Mucosa of descending colon (tissue), 3 donors: ENCODE measurements around the gene YPEL3. TPM values are rescaled to one million over a fixed set of nuclear protein-coding genes. Genes with fewer than 3 reads are reported as not detected.
"Not testable (repeated sequence)": the region's sequence is repeated elsewhere in the genome, so short reads cannot be mapped to it uniquely, and the experiment has no call there.

ENCODE experiments used
- ATAC-seq: fragments of 200-7000 bp; cut with Tn5 transposase; one replicate; pipeline ENCODE4 v1.9.1; 2020; ENCODE audit warnings: mild to moderate bottlenecking, moderate library complexity
- DNase-seq, 3 donors: peaks; one replicate each; pipeline ENCODE4 v3.0.0-alpha.2; 2020
- H3K36me3 ChIP-seq: fragments of 200-600 bp; one replicate; pipeline ENCODE4 v1.8.0; 2021; ENCODE audit warnings: low read depth, mild to moderate bottlenecking
- H3K4me1 ChIP-seq: fragments of 200-600 bp; one replicate; pipeline ENCODE4 v1.8.0; 2021; ENCODE audit warnings: low read depth, mild to moderate bottlenecking
- H3K4me3 ChIP-seq: fragments of 200-600 bp; one replicate; pipeline ENCODE4 v1.8.0; 2021; ENCODE audit warnings: mild to moderate bottlenecking
- H3K9me3 ChIP-seq: fragments of 200-600 bp; one replicate; pipeline ENCODE4 v1.8.0; 2021; ENCODE audit warnings: mild to moderate bottlenecking
- intact Hi-C, 2 donors: fragments of 100-400 bp; cut with DNase I in 1 of 2; cut with micrococcal nuclease in 1 of 2; formaldehyde crosslinking; loops; one replicate each; pipeline versions ENCODE4 v1.11.0 to v1.11.1; 2022; cut with DNase I, micrococcal nuclease
- total RNA-seq, 3 donors: library from RNA; stranded (reverse); fragmentation: NEBNext Ultra II Directional in 2 of 3; extraction: Animal tissue kit (Norgen Biotek cat#: 25700) in 2 of 3; gene quantifications; one replicate each; pipeline versions ENCODE4 v1.2.1 to v1.2.4, GENCODE V29; 2021 to 2023
- TF ChIP-seq, protein P1 (sequence below): fragments of 200-600 bp; IDR thresholded peaks from one replicate; pipeline ENCODE4 v1.8.0; 2022; ENCODE audit warnings: antibody characterized with exemption, mild to moderate bottlenecking
- donor health status: DM: no; HTN: no; CAD: no; lungs with moderate emphysema.
- donor health status: DM: no; HTN: no; CAD: no.
- donor health status: DM: no; HTN: yes; CAD: no.

Gene YPEL3
- total RNA-seq, 3 donors from 2014 or later, result 30.5 to 78.4 (median 69.3) TPM

DNA sequence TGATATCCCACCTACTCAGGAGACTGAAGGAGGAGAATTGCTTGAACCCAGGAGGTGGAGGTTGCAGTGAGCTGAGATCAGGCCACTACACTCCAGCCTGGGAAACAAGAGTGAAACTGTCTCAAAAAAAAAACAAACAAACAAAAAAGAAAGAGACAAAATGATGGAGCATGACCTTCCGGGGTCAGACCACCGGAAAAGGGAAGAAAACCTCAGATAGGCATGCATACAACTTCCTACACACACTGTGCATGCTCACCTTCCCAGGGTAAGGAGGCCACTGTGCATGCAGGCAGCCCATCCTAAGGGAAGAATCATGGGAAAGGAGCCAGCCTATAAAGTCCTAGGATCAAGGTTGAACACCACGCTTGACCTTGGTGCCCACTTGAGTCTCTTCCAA lies 36.6 kb upstream of the YPEL3 start:
- Histone ChIP-seq H3K4me3 (no peak overlapping the region), H3K4me1 (no peaks in the 10 kb centered on the region), H3K9me3 (no peaks in the 10 kb centered on the region), H3K36me3 (no peaks in the 10 kb centered on the region)
- DNase-seq (peak in 1 of 3 donors; percentile 0), ATAC-seq (no peak)
- TF ChIP-seq, protein P1, sequence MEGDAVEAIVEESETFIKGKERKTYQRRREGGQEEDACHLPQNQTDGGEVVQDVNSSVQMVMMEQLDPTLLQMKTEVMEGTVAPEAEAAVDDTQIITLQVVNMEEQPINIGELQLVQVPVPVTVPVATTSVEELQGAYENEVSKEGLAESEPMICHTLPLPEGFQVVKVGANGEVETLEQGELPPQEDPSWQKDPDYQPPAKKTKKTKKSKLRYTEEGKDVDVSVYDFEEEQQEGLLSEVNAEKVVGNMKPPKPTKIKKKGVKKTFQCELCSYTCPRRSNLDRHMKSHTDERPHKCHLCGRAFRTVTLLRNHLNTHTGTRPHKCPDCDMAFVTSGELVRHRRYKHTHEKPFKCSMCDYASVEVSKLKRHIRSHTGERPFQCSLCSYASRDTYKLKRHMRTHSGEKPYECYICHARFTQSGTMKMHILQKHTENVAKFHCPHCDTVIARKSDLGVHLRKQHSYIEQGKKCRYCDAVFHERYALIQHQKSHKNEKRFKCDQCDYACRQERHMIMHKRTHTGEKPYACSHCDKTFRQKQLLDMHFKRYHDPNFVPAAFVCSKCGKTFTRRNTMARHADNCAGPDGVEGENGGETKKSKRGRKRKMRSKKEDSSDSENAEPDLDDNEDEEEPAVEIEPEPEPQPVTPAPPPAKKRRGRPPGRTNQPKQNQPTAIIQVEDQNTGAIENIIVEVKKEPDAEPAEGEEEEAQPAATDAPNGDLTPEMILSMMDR, result no peak
- intact Hi-C loops, result no loop called here

DNA sequence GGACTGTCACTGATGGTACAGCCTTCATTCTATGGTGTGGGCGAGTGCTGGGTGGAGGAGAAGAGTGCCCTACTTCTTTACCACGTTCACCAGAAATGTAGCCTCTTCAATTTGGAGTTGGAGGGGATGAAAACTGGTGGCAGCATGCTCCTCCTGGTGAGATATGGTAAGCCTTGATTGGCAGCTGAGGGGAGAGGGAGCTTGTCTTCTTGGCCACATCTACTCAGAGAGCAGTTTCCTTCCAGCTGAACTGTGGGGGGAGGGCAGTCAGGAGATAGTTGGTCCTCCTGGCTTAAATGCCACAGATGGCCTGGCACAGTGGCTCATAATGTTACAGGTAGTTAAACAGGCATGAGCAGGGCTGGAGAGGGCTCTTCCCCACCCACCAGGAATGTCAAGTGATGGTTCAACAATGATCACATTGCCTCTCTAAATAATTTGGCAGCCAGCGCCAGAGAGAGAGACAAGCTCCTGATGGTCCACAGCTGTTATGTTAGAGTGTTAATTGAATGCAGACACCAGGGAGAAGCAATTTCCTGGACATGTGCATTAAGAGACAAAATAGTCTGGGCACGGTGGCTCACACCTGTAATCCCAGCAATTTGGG lies 36.0 kb upstream of the YPEL3 start:
- TF ChIP-seq, protein P1, result no peak
- ATAC-seq (no peak), DNase-seq (no peak)
- H3K4me1 ChIP-seq, result no peaks in the 10 kb centered on the region
- intact Hi-C loops, result no loop called here
- H3K36me3 ChIP-seq, result no peaks in the 10 kb centered on the region
- no peaks in the 10 kb centered on the region for H3K9me3 ChIP-seq
- H3K4me3 ChIP-seq, result no peak overlapping the region

DNA sequence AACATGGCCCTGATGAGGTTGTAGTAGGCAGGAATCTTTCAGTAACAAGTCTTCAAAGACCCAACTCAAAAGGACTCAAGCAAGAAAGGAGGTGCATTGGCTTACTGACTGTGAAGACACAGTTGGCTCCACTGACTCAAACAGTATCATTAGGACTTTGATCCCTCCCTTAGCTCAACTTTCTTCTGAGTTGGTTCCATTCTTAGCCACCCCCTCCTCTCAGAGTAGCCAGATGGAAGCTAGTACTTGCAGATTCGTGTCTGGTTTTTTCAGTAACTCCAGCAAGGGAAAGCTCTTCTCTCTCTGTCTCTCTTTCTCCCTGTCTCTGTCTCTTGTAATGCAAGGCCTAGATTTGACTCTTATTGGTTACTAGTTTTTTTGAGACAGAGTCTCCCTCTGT lies 32.0 kb upstream of the YPEL3 start:
- Histone ChIP-seq H3K36me3 (no peaks in the 10 kb centered on the region), H3K4me3 (no peak overlapping the region), H3K4me1 (peaks cover 11% of the 10 kb centered on the region), H3K9me3 (no peaks in the 10 kb centered on the region)
- intact Hi-C loops, result no loop called here
- ATAC-seq (no peak), DNase-seq (no peak)
- TF ChIP-seq, protein P1, result no peak

DNA sequence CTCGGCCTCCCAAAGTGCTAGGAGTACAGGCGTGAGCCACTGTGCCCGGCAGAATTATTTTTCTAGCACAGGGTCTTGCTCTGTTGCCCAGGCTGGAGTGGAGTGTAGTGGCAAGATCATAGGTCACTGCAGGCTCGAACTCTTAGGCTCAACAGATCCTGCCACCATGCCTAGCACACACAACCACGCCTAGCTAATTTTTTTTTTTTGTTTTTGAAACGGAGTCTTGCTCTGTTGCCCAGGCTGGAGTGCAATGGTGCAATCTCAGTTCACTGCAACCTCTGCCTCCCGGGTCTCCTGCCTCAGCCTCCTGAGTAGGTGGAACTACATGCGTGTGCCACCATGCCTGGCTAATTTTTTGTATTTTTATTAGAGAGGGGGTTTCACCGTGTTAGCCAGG lies 29.7 kb upstream of the YPEL3 start:
- H3K9me3 ChIP-seq, DNase-seq, ATAC-seq, H3K36me3 ChIP-seq, intact Hi-C loops, H3K4me3 ChIP-seq: not testable (repeated sequence)
- H3K4me1 ChIP-seq, result peaks cover 23% of the 10 kb centered on the region

DNA sequence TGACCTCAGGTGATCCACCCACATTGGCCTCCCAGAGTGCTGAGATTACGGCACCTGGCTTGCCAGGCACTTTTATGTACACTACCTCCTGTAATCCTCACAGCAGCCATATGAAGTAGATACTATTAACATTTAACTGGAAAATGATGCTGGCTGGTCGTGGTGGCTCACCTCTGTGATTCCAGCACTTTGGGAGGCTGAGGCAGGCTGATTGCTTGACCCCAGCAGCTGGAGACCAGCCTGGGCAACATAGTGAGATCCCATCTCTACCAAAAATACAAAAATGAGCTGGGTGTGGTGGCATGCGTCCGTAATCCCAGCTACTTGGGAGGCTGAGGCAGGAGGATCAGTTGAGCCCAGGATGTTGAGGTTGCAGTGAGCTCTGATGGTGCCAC lies 29.0 kb upstream of the YPEL3 start:
- intact Hi-C loops, result no loop called here
- DNase-seq (peak in 1 of 3 donors; percentile 14), ATAC-seq (no peak)
- Histone ChIP-seq H3K36me3 (no peaks in the 10 kb centered on the region), H3K9me3 (no peaks in the 10 kb centered on the region), H3K4me1 (peaks cover 28% of the 10 kb centered on the region), H3K4me3 (no peak overlapping the region)
- TF ChIP-seq, protein P1, result no peak

DNA sequence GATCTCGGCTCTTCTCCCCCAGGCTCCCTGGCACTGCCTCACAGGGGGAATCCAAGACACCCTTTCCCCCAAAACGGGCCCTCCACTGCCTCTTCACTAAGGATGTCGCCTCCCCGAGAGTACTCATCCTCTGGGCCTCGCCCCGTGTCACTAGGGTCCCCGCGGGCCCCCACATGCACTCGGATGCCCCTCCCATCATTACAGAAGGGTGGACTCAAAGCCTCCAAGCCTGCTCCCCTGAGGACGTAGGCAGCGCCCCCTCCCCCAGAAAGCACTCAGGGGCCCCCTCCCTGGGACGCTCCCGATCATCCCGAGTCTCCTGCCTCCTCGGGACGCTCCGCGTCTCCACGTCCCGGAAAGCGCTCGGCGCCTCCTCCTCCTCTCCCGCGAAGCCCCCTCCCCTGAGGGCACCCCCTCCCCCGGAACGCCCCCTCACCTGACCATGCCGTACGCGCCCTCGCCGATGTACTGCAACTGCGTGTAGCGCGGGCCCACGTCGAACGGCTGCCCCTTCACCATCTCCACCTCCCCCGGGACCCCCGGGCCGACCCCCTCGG lies 26.7 kb upstream of the YPEL3 start:
- TF ChIP-seq, protein P1, result no peak
- H3K9me3 ChIP-seq, result no peaks in the 10 kb centered on the region
- H3K4me1 ChIP-seq, result peaks cover 48% of the 10 kb centered on the region
- H3K4me3 ChIP-seq, result peak overlapping the region; percentile 80
- peak; percentile 10 for ATAC-seq
- no peak for DNase-seq
- intact Hi-C loops, result no loop called here
- no peaks in the 10 kb centered on the region for H3K36me3 ChIP-seq
